Activated CD4-positive, alpha-beta T cell treated with anti-CD3 and anti-CD28 coated beads for 4 hours (primary cell): ENCODE results near the gene OR13C4.
"Not testable (repeated sequence)": the region's sequence is repeated elsewhere in the genome, so short reads cannot be mapped to it uniquely, and the experiment has no call there.

Source experiments
- DNase-seq, 2 donors: peaks; one replicate each; pipeline ENCODE4 v3.0.0-alpha.2; 2020

Gene OR13C4

GRCh38 chr9:104527109-104527508 is at the start of gene OR13C4:
Gene OR13C4, minus strand, starts transcription at chr9:104527209. Its CDS starts 0 bp downstream, at chr9:104527209.
- no peak for DNase-seq

- DNase-seq: no peak
Observed at GRCh38 chr9:104575456-104575855, 48.4 kb upstream of the OR13C4 start.

GRCh38 chr9:104572612-104573011 is 45.6 kb upstream of the OR13C4 start:
- DNase-seq: no peak

GRCh38 chr9:104568868-104569267 is 41.9 kb upstream of the OR13C4 start, which contains the start of gene OR13C8:
Gene OR13C8, plus strand, starts transcription at chr9:104569168. Its CDS starts 0 bp downstream, at chr9:104569168.
- no peak for DNase-seq

- no peak for DNase-seq
Observed at GRCh38 chr9:104564358-104564757, 37.3 kb upstream of the OR13C4 start.

GRCh38 chr9:104556830-104557634 is 30.0 kb upstream of the OR13C4 start:
- no peak for DNase-seq

GRCh38 chr9:104555521-104555920 is 28.5 kb upstream of the OR13C4 start:
- DNase-seq: no peak

GRCh38 chr9:104553261-104553660 is 26.3 kb upstream of the OR13C4 start:
- no peak for DNase-seq

- DNase-seq: no peak
Observed at GRCh38 chr9:104544644-104545043, 17.6 kb upstream of the OR13C4 start.

- DNase-seq: no peak
Observed at GRCh38 chr9:104539275-104539674, 12.3 kb upstream of the OR13C4 start.

GRCh38 chr9:104536756-104537155 is 9.7 kb upstream of the OR13C4 start, which contains the start of gene OR13C3:
Gene OR13C3, minus strand, starts transcription at chr9:104536856. Its CDS starts 133 bp downstream, at chr9:104536723.
- no peak for DNase-seq

GRCh38 chr9:104520241-104520640 is 6.8 kb downstream of the OR13C4 start:
- DNase-seq: not testable (repeated sequence)

- no peak for DNase-seq
Observed at GRCh38 chr9:104514901-104515300, 12.1 kb downstream of the OR13C4 start.

GRCh38 chr9:104506565-104506964 is 20.4 kb downstream of the OR13C4 start:
- DNase-seq: no peak

- no peak for DNase-seq
Observed at GRCh38 chr9:104503963-104504362, 23.0 kb downstream of the OR13C4 start, which contains the start of gene OR13F1. Gene OR13F1, plus strand, starts transcription at chr9:104504263. Its CDS starts 0 bp downstream, at chr9:104504263.

GRCh38 chr9:104503440-104503839 is 23.6 kb downstream of the OR13C4 start:
- no peak for DNase-seq

- no peak for DNase-seq
Observed at GRCh38 chr9:104494808-104495207, 32.2 kb downstream of the OR13C4 start.

- DNase-seq: no peak
Observed at GRCh38 chr9:104485014-104485413, 42.0 kb downstream of the OR13C4 start.

GRCh38 chr9:104482921-104483570 is 44.0 kb downstream of the OR13C4 start:
- no peak for DNase-seq
